ENCODE data around the gene DPYSL4.

- TF ChIP-seq EZH2phosphoT487 (IDR thresholded peaks at IDR 0.05; ENCODE audit: unreplicated experiment) (no peak), CTCF (conservative IDR thresholded peaks at IDR 0.05; ENCODE audit: low read depth in 2 of 2) (peak in 1 of 2 experiments; percentile 39; a peak in 2 of 4 replicates), POLR2AphosphoS5 (IDR thresholded peaks at IDR 0.05; ENCODE audit: low read depth) (no peak), JUNB (IDR thresholded peaks at IDR 0.05; ENCODE audit: unreplicated experiment) (no peak), ETS1 (IDR thresholded peaks at IDR 0.05) (no peak), EZH2 (IDR thresholded peaks at IDR 0.05; ENCODE audit: low read depth, unreplicated experiment) (no peak), NANOG (IDR thresholded peaks at IDR 0.05; ENCODE audit: borderline replicate concordance) (no peak), CREB1 (CRISPR knock-in tag; IDR thresholded peaks at IDR 0.05; ENCODE audit: low read depth) (no peak), ZNF331 (CRISPR knock-in tag; IDR thresholded peaks at IDR 0.05; ENCODE audit: low read depth) (no peak)
- TF ChIP-seq, protein P1, sequence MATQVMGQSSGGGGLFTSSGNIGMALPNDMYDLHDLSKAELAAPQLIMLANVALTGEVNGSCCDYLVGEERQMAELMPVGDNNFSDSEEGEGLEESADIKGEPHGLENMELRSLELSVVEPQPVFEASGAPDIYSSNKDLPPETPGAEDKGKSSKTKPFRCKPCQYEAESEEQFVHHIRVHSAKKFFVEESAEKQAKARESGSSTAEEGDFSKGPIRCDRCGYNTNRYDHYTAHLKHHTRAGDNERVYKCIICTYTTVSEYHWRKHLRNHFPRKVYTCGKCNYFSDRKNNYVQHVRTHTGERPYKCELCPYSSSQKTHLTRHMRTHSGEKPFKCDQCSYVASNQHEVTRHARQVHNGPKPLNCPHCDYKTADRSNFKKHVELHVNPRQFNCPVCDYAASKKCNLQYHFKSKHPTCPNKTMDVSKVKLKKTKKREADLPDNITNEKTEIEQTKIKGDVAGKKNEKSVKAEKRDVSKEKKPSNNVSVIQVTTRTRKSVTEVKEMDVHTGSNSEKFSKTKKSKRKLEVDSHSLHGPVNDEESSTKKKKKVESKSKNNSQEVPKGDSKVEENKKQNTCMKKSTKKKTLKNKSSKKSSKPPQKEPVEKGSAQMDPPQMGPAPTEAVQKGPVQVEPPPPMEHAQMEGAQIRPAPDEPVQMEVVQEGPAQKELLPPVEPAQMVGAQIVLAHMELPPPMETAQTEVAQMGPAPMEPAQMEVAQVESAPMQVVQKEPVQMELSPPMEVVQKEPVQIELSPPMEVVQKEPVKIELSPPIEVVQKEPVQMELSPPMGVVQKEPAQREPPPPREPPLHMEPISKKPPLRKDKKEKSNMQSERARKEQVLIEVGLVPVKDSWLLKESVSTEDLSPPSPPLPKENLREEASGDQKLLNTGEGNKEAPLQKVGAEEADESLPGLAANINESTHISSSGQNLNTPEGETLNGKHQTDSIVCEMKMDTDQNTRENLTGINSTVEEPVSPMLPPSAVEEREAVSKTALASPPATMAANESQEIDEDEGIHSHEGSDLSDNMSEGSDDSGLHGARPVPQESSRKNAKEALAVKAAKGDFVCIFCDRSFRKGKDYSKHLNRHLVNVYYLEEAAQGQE (IDR thresholded peaks at IDR 0.05; ENCODE audit: unreplicated experiment), result no peak
- TF ChIP-seq, protein P2, sequence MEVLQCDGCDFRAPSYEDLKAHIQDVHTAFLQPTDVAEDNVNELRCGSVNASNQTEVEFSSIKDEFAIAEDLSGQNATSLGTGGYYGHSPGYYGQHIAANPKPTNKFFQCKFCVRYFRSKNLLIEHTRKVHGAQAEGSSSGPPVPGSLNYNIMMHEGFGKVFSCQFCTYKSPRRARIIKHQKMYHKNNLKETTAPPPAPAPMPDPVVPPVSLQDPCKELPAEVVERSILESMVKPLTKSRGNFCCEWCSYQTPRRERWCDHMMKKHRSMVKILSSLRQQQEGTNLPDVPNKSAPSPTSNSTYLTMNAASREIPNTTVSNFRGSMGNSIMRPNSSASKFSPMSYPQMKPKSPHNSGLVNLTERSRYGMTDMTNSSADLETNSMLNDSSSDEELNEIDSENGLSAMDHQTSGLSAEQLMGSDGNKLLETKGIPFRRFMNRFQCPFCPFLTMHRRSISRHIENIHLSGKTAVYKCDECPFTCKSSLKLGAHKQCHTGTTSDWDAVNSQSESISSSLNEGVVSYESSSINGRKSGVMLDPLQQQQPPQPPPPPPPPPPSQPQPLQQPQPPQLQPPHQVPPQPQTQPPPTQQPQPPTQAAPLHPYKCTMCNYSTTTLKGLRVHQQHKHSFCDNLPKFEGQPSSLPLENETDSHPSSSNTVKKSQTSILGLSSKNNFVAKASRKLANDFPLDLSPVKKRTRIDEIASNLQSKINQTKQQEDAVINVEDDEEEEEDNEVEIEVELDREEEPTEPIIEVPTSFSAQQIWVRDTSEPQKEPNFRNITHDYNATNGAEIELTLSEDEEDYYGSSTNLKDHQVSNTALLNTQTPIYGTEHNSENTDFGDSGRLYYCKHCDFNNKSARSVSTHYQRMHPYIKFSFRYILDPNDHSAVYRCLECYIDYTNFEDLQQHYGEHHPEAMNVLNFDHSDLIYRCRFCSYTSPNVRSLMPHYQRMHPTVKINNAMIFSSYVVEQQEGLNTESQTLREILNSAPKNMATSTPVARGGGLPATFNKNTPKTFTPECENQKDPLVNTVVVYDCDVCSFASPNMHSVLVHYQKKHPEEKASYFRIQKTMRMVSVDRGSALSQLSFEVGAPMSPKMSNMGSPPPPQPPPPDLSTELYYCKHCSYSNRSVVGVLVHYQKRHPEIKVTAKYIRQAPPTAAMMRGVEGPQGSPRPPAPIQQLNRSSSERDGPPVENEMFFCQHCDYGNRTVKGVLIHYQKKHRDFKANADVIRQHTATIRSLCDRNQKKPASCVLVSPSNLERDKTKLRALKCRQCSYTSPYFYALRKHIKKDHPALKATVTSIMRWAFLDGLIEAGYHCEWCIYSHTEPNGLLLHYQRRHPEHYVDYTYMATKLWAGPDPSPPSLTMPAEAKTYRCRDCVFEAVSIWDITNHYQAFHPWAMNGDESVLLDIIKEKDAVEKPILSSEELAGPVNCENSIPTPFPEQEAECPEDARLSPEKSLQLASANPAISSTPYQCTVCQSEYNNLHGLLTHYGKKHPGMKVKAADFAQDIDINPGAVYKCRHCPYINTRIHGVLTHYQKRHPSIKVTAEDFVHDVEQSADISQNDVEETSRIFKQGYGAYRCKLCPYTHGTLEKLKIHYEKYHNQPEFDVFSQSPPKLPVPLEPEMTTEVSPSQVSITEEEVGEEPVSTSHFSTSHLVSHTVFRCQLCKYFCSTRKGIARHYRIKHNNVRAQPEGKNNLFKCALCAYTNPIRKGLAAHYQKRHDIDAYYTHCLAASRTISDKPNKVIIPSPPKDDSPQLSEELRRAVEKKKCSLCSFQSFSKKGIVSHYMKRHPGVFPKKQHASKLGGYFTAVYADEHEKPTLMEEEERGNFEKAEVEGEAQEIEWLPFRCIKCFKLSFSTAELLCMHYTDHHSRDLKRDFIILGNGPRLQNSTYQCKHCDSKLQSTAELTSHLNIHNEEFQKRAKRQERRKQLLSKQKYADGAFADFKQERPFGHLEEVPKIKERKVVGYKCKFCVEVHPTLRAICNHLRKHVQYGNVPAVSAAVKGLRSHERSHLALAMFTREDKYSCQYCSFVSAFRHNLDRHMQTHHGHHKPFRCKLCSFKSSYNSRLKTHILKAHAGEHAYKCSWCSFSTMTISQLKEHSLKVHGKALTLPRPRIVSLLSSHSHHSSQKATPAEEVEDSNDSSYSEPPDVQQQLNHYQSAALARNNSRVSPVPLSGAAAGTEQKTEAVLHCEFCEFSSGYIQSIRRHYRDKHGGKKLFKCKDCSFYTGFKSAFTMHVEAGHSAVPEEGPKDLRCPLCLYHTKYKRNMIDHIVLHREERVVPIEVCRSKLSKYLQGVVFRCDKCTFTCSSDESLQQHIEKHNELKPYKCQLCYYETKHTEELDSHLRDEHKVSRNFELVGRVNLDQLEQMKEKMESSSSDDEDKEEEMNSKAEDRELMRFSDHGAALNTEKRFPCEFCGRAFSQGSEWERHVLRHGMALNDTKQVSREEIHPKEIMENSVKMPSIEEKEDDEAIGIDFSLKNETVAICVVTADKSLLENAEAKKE (CRISPR knock-in tag; IDR thresholded peaks at IDR 0.05), result no peak
Observed at GRCh38 chr10:132232023-132232951, 45.5 kb downstream of the DPYSL4 start.

All from GM23338 (cell line).